ENCODE results near the gene RPEL1. TPM values are rescaled to one million over a fixed set of nuclear protein-coding genes. Genes with fewer than 3 reads are reported as not detected.
A peak's percentile ranks its signal among the peaks of the same experiment; 100 is the strongest.

The RPEL1 gene
- total RNA-seq, 1 experiment from 2014 or later = 0.12 TPM

GRCh38 chr10:103278862-103279298 is 33.2 kb downstream of the RPEL1 start:
- DNase-seq (ENCODE audit: low read depth) = peak; percentile 36

DNA sequence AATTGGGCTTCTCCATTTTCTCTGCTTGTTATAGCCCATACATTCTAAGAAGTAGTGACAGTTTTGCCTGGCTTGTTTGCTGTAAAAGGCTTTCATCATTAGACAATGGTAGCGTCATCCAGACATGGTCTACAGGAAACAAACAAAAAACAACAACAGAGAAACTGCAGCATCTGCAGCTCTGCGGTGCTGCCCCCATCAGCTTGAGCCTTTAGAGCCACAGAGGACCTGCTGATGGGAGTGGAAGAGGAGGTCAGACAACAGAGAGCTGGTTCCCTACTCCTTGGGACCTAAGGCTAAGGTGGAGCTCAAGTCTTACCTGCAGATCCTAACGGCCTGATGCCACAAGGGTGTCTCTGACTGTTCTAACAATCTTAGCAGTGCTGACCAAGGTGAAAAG is 34.3 kb downstream of the RPEL1 start:
- DNase-seq (ENCODE audit: low read depth) = no peak

- DNase-seq (ENCODE audit: low read depth) = no peak
These were observed 34.8 kb downstream of the RPEL1 start for GRCh38 chr10:103280506-103280905.

- DNase-seq (ENCODE audit: low read depth) = peak; percentile 37
These were observed 36.1 kb downstream of the RPEL1 start for GRCh38 chr10:103281753-103282152.

GRCh38 chr10:103282961-103283360 is 37.3 kb downstream of the RPEL1 start:
- DNase-seq (ENCODE audit: low read depth) = no peak

- DNase-seq (ENCODE audit: low read depth) = peak; percentile 45
These were observed 38.5 kb downstream of the RPEL1 start for GRCh38 chr10:103284170-103284569.

GRCh38 chr10:103287992-103288391 is 42.3 kb downstream of the RPEL1 start:
- DNase-seq (ENCODE audit: low read depth) = no peak

DNA sequence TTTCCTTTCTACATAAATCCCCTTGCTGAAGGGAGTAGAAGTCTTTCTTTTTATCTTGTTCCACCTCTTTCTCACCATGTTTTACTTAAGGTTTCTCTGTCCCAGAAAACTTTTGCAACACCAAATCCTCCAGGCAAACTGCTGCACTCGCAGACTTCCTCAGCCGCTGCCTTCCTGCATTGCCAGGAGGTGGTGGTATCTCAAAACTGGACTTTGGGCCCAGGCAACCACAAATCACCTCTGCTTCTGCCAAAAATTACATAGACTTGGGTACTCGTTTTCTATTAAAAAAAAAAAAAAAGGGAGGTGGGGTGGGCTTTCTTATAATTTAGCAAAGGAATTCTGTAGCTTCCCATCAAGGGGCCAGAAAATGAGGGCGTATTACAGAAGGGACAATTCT is 45.9 kb downstream of the RPEL1 start:
- DNase-seq (ENCODE audit: low read depth) = no peak

DNA sequence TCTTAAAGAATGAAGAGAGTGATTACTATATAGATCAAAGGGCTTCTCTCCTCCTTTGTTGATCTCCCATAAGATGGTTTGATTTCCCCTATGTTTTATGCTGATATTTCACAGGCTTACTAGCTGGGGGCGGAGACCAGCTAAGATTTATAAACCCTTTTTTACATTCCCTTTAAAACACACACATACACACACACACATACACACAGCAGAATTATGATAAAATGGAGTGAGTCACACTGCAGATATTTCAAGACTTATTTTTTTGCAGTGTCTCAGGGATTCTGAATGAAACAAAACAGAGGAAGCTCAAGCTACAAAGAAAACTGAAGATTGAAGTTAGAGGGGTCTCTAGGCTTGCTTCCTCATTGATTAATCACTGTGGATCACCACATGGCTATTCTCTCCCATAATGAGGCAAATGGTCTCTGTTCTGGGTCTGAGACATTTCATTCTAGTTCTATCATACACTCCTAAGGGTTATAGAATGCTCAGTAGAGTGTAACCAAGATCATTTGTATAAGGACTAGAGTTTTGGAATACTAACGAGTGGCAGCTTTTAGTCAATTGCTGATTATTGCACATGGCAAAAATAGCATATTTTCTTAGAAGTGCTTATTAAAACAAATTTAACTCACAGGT is 49.8 kb downstream of the RPEL1 start:
- peak; percentile 29 for DNase-seq (ENCODE audit: low read depth)

Other genes with a start within 250 kb of the RPEL1 start
- gene NT5C2, start 52.6 kb upstream of the RPEL1 start, total RNA-seq (2014; rRNA removed; shearing (Covaris generic)) = 24.1 and 26.9 TPM in 2 replicates
- 7.9 and 10.3 TPM in 2 replicates for gene INA, start 31.3 kb downstream of the RPEL1 start, total RNA-seq (2014; rRNA removed; shearing (Covaris generic))
- gene PCGF6, start 105.3 kb downstream of the RPEL1 start, total RNA-seq (2014; rRNA removed; shearing (Covaris generic)) = 15.1 and 15.4 TPM in 2 replicates
- 6.4 and 8.4 TPM in 2 replicates for gene TAF5, start 122.1 kb downstream of the RPEL1 start, total RNA-seq (2014; rRNA removed; shearing (Covaris generic))
- gene ATP5MK, start 150.6 kb downstream of the RPEL1 start, total RNA-seq (2014; rRNA removed; shearing (Covaris generic)) = 586 and 602 TPM in 2 replicates
- gene PDCD11, start 150.7 kb downstream of the RPEL1 start, total RNA-seq (2014; rRNA removed; shearing (Covaris generic)) = 15.3 and 18.1 TPM in 2 replicates
- gene CALHM2, start 206.5 kb downstream of the RPEL1 start, total RNA-seq (2014; rRNA removed; shearing (Covaris generic)) = 1.9 and 3.1 TPM in 2 replicates
- gene CALHM1, start 213.0 kb downstream of the RPEL1 start, total RNA-seq (2014; rRNA removed; shearing (Covaris generic)) = not detected in 2 replicates
- 6.8 and 8.2 TPM in 2 replicates for gene CALHM3, start 233.4 kb downstream of the RPEL1 start, total RNA-seq (2014; rRNA removed; shearing (Covaris generic))
- not detected in 2 replicates for gene NEURL1, start 247.8 kb downstream of the RPEL1 start, total RNA-seq (2014; rRNA removed; shearing (Covaris generic))